H1 (cell line): Measurements from ENCODE around the gene ZNF691. TPM values are rescaled to one million over a fixed set of nuclear protein-coding genes. Genes with fewer than 3 reads are reported as not detected.

ENCODE experiments used
- CTCF ChIA-PET: fragments of 300-600 bp; sonication (Branson Sonifier 250); formaldehyde crosslinking; loops from one replicate; lab custom pipeline; 2021; ENCODE audit not compliant: partially characterized antibody; lab: Charles Lee
- POLR2A ChIA-PET: fragments of 300-600 bp; sonication (Branson Sonifier 250); formaldehyde crosslinking; loops from one replicate; lab custom pipeline; 2021; ENCODE audit warnings: inconsistent platforms; ENCODE audit not compliant: partially characterized antibody; lab: Charles Lee
- DNase-seq, 2 experiments: peaks; one replicate each; pipeline versions ENCODE4 v3.0.0 to v3.0.0-alpha.2; 2010 to 2022; ENCODE audit warnings: low spot score in 2 of 2, low read depth in 1 of 2, mixed read lengths in 1 of 2
- FAIRE-seq: peaks from 2 replicates; lab custom pipeline; 2011; peaks lifted over from hg19 to GRCh38; lab: Jason Lieb, UNC
- H2AFZ ChIP-seq: 2 replicates; pipeline ENCODE4 v1.8.1; 2012; ENCODE audit warnings: low read length, inconsistent platforms
- H2AK5ac ChIP-seq: 2 replicates; pipeline ENCODE4 v1.6.1; 2013; ENCODE audit warnings: low read depth, low read length
- H2BK120ac ChIP-seq: replicated peaks from 2 replicates; pipeline ENCODE3; 2013; ENCODE audit warnings: low read depth, low read length, inconsistent platforms
- H2BK12ac ChIP-seq: 2 replicates; pipeline ENCODE4 v1.6.1; 2013; ENCODE audit warnings: low read depth, low read length
- H2BK15ac ChIP-seq: 2 replicates; pipeline ENCODE4 v1.6.1; 2013; ENCODE audit warnings: low read length
- H2BK20ac ChIP-seq: 2 replicates; pipeline ENCODE4 v1.6.1; 2013; ENCODE audit warnings: low read length
- H2BK5ac ChIP-seq: 2 replicates; pipeline ENCODE4 v1.6.1; 2013; ENCODE audit warnings: low read depth, low read length
- H3K14ac ChIP-seq: 2 replicates; pipeline ENCODE4 v1.6.1; 2013; ENCODE audit warnings: inconsistent platforms; ENCODE audit not compliant: insufficient read length
- H3K18ac ChIP-seq: 2 replicates; pipeline ENCODE4 v1.6.1; 2013; ENCODE audit warnings: low read length; ENCODE audit errors: extremely low read depth
- H3K23ac ChIP-seq: 2 replicates; pipeline ENCODE4 v1.6.1; 2013; ENCODE audit warnings: inconsistent platforms; ENCODE audit not compliant: insufficient read length
- H3K23me2 ChIP-seq: 2 replicates; pipeline ENCODE4 v1.6.1; 2013; ENCODE audit warnings: low read depth, low read length
- H3K27ac ChIP-seq: 2 replicates; pipeline ENCODE4 v1.6.1; 2011; ENCODE audit warnings: low read depth, low read length, inconsistent platforms
- H3K27me3 ChIP-seq, 4 experiments: replicated peaks in 1 of 4; 1 replicate in 1 of 4; 2 replicates in 3 of 4; pipeline versions ENCODE4 v1.6.1 to v1.8.1; 2011 to 2013; ENCODE audit warnings: low read length in 3 of 4, mild to moderate bottlenecking in 3 of 4, inconsistent platforms in 2 of 4, mixed read lengths in 2 of 4, moderate library complexity in 1 of 4; ENCODE audit not compliant: control insufficient read depth in 3 of 4, insufficient read depth in 3 of 4; ENCODE audit errors: extremely low read depth in 1 of 4
- H3K36me3 ChIP-seq, 4 experiments: 2 replicates each; pipeline versions ENCODE4 v1.6.1 to v1.8.1; 2011 to 2013; ENCODE audit warnings: mild to moderate bottlenecking in 4 of 4, low read length in 3 of 4, moderate library complexity in 2 of 4, control low read depth in 1 of 4, inconsistent platforms in 1 of 4; ENCODE audit not compliant: insufficient read depth in 4 of 4, control insufficient read depth in 2 of 4
- H3K4ac ChIP-seq: replicated peaks from 2 replicates; pipeline ENCODE3; 2013; ENCODE audit warnings: low read length, low read depth, mixed read lengths, inconsistent platforms; ENCODE audit not compliant: insufficient read length
- H3K4me1 ChIP-seq, 4 experiments: replicated peaks in 1 of 4; 1 replicate in 1 of 4; 2 replicates in 3 of 4; pipeline versions ENCODE4 v1.6.1 to v1.8.1; 2011 to 2013; ENCODE audit warnings: low read length in 3 of 4, inconsistent platforms in 2 of 4, mixed read lengths in 1 of 4; ENCODE audit not compliant: insufficient read depth in 4 of 4, control insufficient read depth in 3 of 4
- H3K4me2 ChIP-seq, 2 experiments: 2 replicates each; pipeline versions ENCODE4 v1.6.1 to v1.8.1; 2011 to 2013; ENCODE audit warnings: low read depth in 2 of 2, low read length in 2 of 2, control low read depth in 1 of 2, inconsistent platforms in 1 of 2, mild to moderate bottlenecking in 1 of 2; ENCODE audit not compliant: insufficient read depth in 1 of 2
- H3K4me3 ChIP-seq, 4 experiments: fragments of 200-600, 300-600 bp in 1 of 4; sonication (generic), shearing (Covaris generic), sonication (Bioruptor Twin) in 1 of 4; 2 replicates each; pipeline versions ENCODE4 v1.5.1 to v1.8.1; 2011 to 2016; ENCODE audit warnings: low read length in 4 of 4, low read depth in 3 of 4, control low read depth in 2 of 4, inconsistent platforms in 2 of 4, mild to moderate bottlenecking in 2 of 4, mixed read lengths in 1 of 4, moderate library complexity in 1 of 4; ENCODE audit not compliant: insufficient read depth in 2 of 4; ENCODE audit errors: extremely low read depth in 1 of 4
- H3K56ac ChIP-seq: replicated peaks from 2 replicates; pipeline ENCODE3; 2013; ENCODE audit warnings: low read depth, mild to moderate bottlenecking, mixed read lengths, low read length, inconsistent platforms; ENCODE audit not compliant: insufficient read length
- H3K79me1 ChIP-seq: 2 replicates; pipeline ENCODE4 v1.6.1; 2013; ENCODE audit warnings: low read depth, low read length, control low read depth
- H3K79me2 ChIP-seq, 2 experiments: 2 replicates each; pipeline versions ENCODE4 v1.6.1 to v1.8.1; 2012 to 2013; ENCODE audit warnings: low read length in 2 of 2, mild to moderate bottlenecking in 2 of 2, inconsistent platforms in 1 of 2; ENCODE audit not compliant: insufficient read depth in 2 of 2, control insufficient read depth in 1 of 2
- H3K9ac ChIP-seq, 4 experiments: replicated peaks in 1 of 4; 1 replicate in 1 of 4; 2 replicates in 3 of 4; pipeline versions ENCODE4 v1.6.1 to v1.8.1; 2011 to 2013; ENCODE audit warnings: low read depth in 3 of 4, low read length in 3 of 4, control low read depth in 2 of 4, mild to moderate bottlenecking in 2 of 4, moderate library complexity in 2 of 4, inconsistent platforms in 1 of 4; ENCODE audit errors: extremely low read depth in 1 of 4
- H3K9me3 ChIP-seq, 2 experiments: 2 replicates each; pipeline versions ENCODE4 v1.6.1 to v1.8.1; 2012 to 2013; ENCODE audit warnings: mild to moderate bottlenecking in 2 of 2, moderate library complexity in 2 of 2, control low read depth in 1 of 2, inconsistent platforms in 1 of 2, low read depth in 1 of 2, low read length in 1 of 2, mixed read lengths in 1 of 2; ENCODE audit not compliant: insufficient read depth in 2 of 2
- H4K20me1 ChIP-seq, 2 experiments: replicated peaks in 1 of 2; 2 replicates each; pipeline versions ENCODE3 to v1.8.1; 2011 to 2013; ENCODE audit warnings: inconsistent platforms in 2 of 2, low read length in 2 of 2, mild to moderate bottlenecking in 1 of 2; ENCODE audit not compliant: insufficient read depth in 2 of 2, control insufficient read depth in 1 of 2
- H4K5ac ChIP-seq: 2 replicates; pipeline ENCODE4 v1.6.1; 2013; ENCODE audit warnings: low read length, low read depth, mixed read lengths, inconsistent platforms; ENCODE audit not compliant: insufficient read length
- H4K8ac ChIP-seq: 2 replicates; pipeline ENCODE4 v1.8.0; 2013; ENCODE audit warnings: mild to moderate bottlenecking, moderate library complexity, low read length, inconsistent platforms; ENCODE audit not compliant: insufficient read depth; ENCODE audit errors: extremely low read depth
- H4K91ac ChIP-seq: replicated peaks from 2 replicates; pipeline ENCODE3; 2013; ENCODE audit warnings: low read length, mixed read lengths, inconsistent platforms; ENCODE audit not compliant: insufficient read length
- BCL11A ChIP-seq, 2 experiments: IDR thresholded peaks; one replicate each; pipeline ENCODE4 v1.6.1; 2011; ENCODE audit warnings: low read depth in 2 of 2, low read length in 2 of 2, mild to moderate bottlenecking in 2 of 2
- EZH2 ChIP-seq: fragments of 200-600 bp; sonication (generic); IDR thresholded peaks from 2 replicates; pipeline ENCODE4 v1.7.1; 2012; ENCODE audit warnings: low read depth, mild to moderate bottlenecking, moderate library complexity, low read length, inconsistent platforms; ENCODE audit not compliant: severe bottlenecking
- MAX ChIP-seq: IDR thresholded peaks from 2 replicates; pipeline ENCODE4 v1.6.1; 2012; ENCODE audit warnings: inconsistent platforms
- POLR2AphosphoS5 ChIP-seq: IDR thresholded peaks from 2 replicates; pipeline ENCODE4 v1.6.1; 2011; ENCODE audit warnings: low read depth, low read length
- SAP30 ChIP-seq: fragments of 300-600 bp; sonication (generic); IDR thresholded peaks from 2 replicates; pipeline ENCODE4 v1.7.1; 2012; ENCODE audit warnings: low read length, moderate library complexity, mild to moderate bottlenecking, inconsistent platforms; ENCODE audit not compliant: insufficient read depth, insufficient replicate concordance
- SIX5 ChIP-seq: IDR thresholded peaks from 2 replicates; pipeline ENCODE4 v1.6.1; 2011; ENCODE audit warnings: mild to moderate bottlenecking, low read depth, low read length
- WGBS, 2 experiments: shearing (Covaris generic) in 1 of 2; methylation state at CpG; one replicate each; pipeline versions ENCODE4 v1.1.6 to v1.1.7; 2013 to 2015; ENCODE audit warnings: low lambda C conversion rate in 2 of 2, mixed read lengths in 2 of 2, inconsistent platforms in 1 of 2, low coverage in 1 of 2, missing lambda C conversion rate in 1 of 2; ENCODE audit not compliant: insufficient replicate concordance in 2 of 2, insufficient coverage in 1 of 2, insufficient read length in 1 of 2; ENCODE audit errors: extremely low coverage in 1 of 2, missing lambda C conversion rate in 1 of 2; 5-methylcytosine and 5-hydroxymethylcytosine counted together
- polyA plus RNA-seq, 7 experiments: library from polyadenylated mRNA; depleted of rRNA in 3 of 7; stranded (reverse) in 5 of 7; unstranded in 2 of 7; fragments of >200 nt in 5 of 7; fragments of 200-250 nt in 2 of 7; gene quantifications; 1 replicate in 5 of 7; 2 replicates in 1 of 7; 4 replicates in 1 of 7; pipeline versions ENCODE4 v1.2.1 to v1.2.3, GENCODE V29; 2011 to 2013; ENCODE audit warnings: missing spikeins in 2 of 7, mixed read lengths in 2 of 7
- total RNA-seq: library from RNA; stranded (reverse); fragmentation: NEBNext Ultra II Directional; extraction: Animal tissue kit (Norgen Biotek cat#: 25700); gene quantifications from 2 replicates; pipeline ENCODE4 v1.2.1, GENCODE V29; 2021

The ZNF691 gene
- total and polyA plus RNA-seq, 2 of the 8 experiments (the other 6 are each of a cell fraction or from before 2014, with no cell fraction given), result 19.5 TPM

- no peaks in the 10 kb centered on the region for H3K36me3 ChIP-seq
These were observed 42.9 kb downstream of the ZNF691 start for GRCh38 chr1:42889264-42889663.

More at GRCh38 chr1:42889264-42889663, 42.9 kb downstream of the ZNF691 start:
- Histone ChIP-seq H2BK120ac (no peak overlapping the region), H4K91ac (no peak overlapping the region), H3K4ac (no peak overlapping the region), H3K18ac (no peak overlapping the region), H3K4me1 (no peaks in the 10 kb centered on the region; a peak in 1 of 7 replicates), H2AK5ac (no peak overlapping the region), H4K8ac (no peak overlapping the region), H3K27me3 (no peaks in the 10 kb centered on the region), H2BK5ac (no peak overlapping the region), H4K20me1 (no peaks in the 10 kb centered on the region), H3K79me2 (no peaks in the 10 kb centered on the region), H2BK12ac (no peak overlapping the region), H3K4me2 (no peak overlapping the region), H2BK20ac (no peak overlapping the region), H3K9me3 (no peaks in the 10 kb centered on the region), H3K23ac (no peak overlapping the region), H3K79me1 (no peaks in the 10 kb centered on the region), H3K56ac (no peak overlapping the region), H2BK15ac (no peak overlapping the region), H3K23me2 (no peaks in the 10 kb centered on the region)
- POLR2A ChIA-PET, result interaction anchor here (0.8 to 1.6 kb wide), 4 partner anchors 9 to 74 kb away, joined by 3 to 4 read pairs (median 4); no protein-coding TSS in a partner anchor
- CTCF ChIA-PET, result interaction anchor here (0.6 to 2.3 kb wide), 7 partner anchors 15 to 338 kb away, joined by 3 to 6 read pairs (median 4); no protein-coding TSS in a partner anchor
- FAIRE-seq, result no peak
- no peak for DNase-seq
- TF ChIP-seq SIX5 (no peak), MAX (no peak), BCL11A (IDR thresholded peaks at IDR 0.05; ENCODE audit: low read depth in 2 of 2, low read length in 2 of 2) (no peak), EZH2 (no peak), SAP30 (no peak), POLR2AphosphoS5 (no peak)
- TF ChIP-seq, all 59 proteins: peak for 0
- H2AFZ ChIP-seq, result no peak overlapping the region
- no peak overlapping the region for H3K14ac ChIP-seq
- no peak overlapping the region for H3K27ac ChIP-seq
- no peak overlapping the region for H4K5ac ChIP-seq
- no peak overlapping the region for H3K9ac ChIP-seq
- 79% methylated on average over 4 of the region's 4 CpGs; no CpG with 5 or more reads in 1 of the 2 experiments for WGBS, 2 experiments
- H3K4me3 ChIP-seq, result no peak overlapping the region
